GM21515 (cell line): ENCODE data around the gene LRRC55.
"Not testable (repeated sequence)": the region's sequence is repeated elsewhere in the genome, so short reads cannot be mapped to it uniquely, and the experiment has no call there.

ENCODE experiments used
- ATAC-seq: cut with Tn5 transposase; IDR thresholded peaks from one replicate; pipeline ENCODE4 v1.9.1; 2021; ENCODE audit not compliant: unreplicated experiment

The LRRC55 gene

GRCh38 chr11:57160665-57161064 is 21.1 kb upstream of the LRRC55 start:
- no peak for ATAC-seq

GRCh38 chr11:57161351-57161750 is 20.4 kb upstream of the LRRC55 start:
- no peak for ATAC-seq

GRCh38 chr11:57162179-57162898 is 19.4 kb upstream of the LRRC55 start:
- ATAC-seq, result no peak

- no peak for ATAC-seq
Measured at GRCh38 chr11:57163160-57163868, 18.4 kb upstream of the LRRC55 start.

- ATAC-seq, result no peak
Measured at GRCh38 chr11:57164317-57164716, 17.4 kb upstream of the LRRC55 start.

GRCh38 chr11:57167125-57167846 is 14.5 kb upstream of the LRRC55 start:
- no peak for ATAC-seq

GRCh38 chr11:57169732-57170313 is 11.9 kb upstream of the LRRC55 start:
- not testable (repeated sequence) for ATAC-seq

GRCh38 chr11:57172031-57172430 is 9.7 kb upstream of the LRRC55 start:
- ATAC-seq, result no peak

- no peak for ATAC-seq
Measured at GRCh38 chr11:57174656-57175055, 7.1 kb upstream of the LRRC55 start.

GRCh38 chr11:57175478-57175877 is 6.3 kb upstream of the LRRC55 start:
- no peak for ATAC-seq

GRCh38 chr11:57178334-57178733 is 3.4 kb upstream of the LRRC55 start:
- no peak for ATAC-seq

GRCh38 chr11:57179681-57180080 is 2.1 kb upstream of the LRRC55 start:
- ATAC-seq, result no peak

GRCh38 chr11:57180081-57180561 is 1.6 kb upstream of the LRRC55 start:
- no peak for ATAC-seq

GRCh38 chr11:57180964-57181363 is 789 bp upstream of the LRRC55 start:
- no peak for ATAC-seq

- no peak for ATAC-seq
Measured at GRCh38 chr11:57182896-57183295, 1.1 kb downstream of the LRRC55 start.

- ATAC-seq, result no peak
Measured at GRCh38 chr11:57190548-57190947, 8.8 kb downstream of the LRRC55 start.

- ATAC-seq, result no peak
Measured at GRCh38 chr11:57191311-57192219, 9.8 kb downstream of the LRRC55 start.

- no peak for ATAC-seq
Measured at GRCh38 chr11:57192316-57192715, 10.6 kb downstream of the LRRC55 start.

GRCh38 chr11:57196596-57196995 is 14.8 kb downstream of the LRRC55 start:
- no peak for ATAC-seq

GRCh38 chr11:57197762-57198161 is 16.0 kb downstream of the LRRC55 start:
- no peak for ATAC-seq
